ENCODE measurements around the gene ADAT3. TPM values are rescaled to one million over a fixed set of nuclear protein-coding genes. Genes with fewer than 3 reads are reported as not detected.

Gene ADAT3
- total RNA-seq, 4 donors from 2014 or later = 2.1 to 3.6 (median 3.1) TPM

GRCh38 chr19:1962674-1963073 is 57.5 kb downstream of the ADAT3 start:
- TF ChIP-seq POLR2A (IDR thresholded peaks at IDR 0.05) (no peak), CTCF (IDR thresholded peaks at IDR 0.05 in 4 of 5, conservative IDR thresholded peaks at IDR 0.05 in 1 of 5) (no peak)
- H3K36me3 ChIP-seq = no peaks in the 10 kb centered on the region
- ATAC-seq (no peak), DNase-seq (no peak)
- in situ Hi-C loops (cut with MboI; ENCODE audit: low sequenced_read_pairs in 4 of 4) = no loop called here
- H3K27ac ChIP-seq = no peak overlapping the region
- no peak overlapping the region for H3K4me3 ChIP-seq
- no peaks in the 10 kb centered on the region for H3K27me3 ChIP-seq
- H3K4me1 ChIP-seq = peaks cover under 1 to 2% of the 10 kb centered on the region in 2 donors
- intact Hi-C loops (cut with DNase I; ENCODE audit: low total_unique reads) = no loop called here
- no peaks in the 10 kb centered on the region for H3K9me3 ChIP-seq

Other genes with a start within 250 kb of the ADAT3 start
- gene ONECUT3, start 151.9 kb upstream of the ADAT3 start, total RNA-seq = not detected
- under 1 TPM in 2 of 4 donors, not detected in 2; 0.09 to 0.24 TPM for gene ATP8B3, start 93.1 kb upstream of the ADAT3 start, total RNA-seq
- 10 to 100 TPM; 10.8 to 28.5 (median 20.5) TPM for gene REXO1, start 56.9 kb upstream of the ADAT3 start, total RNA-seq
- 1 to 10 TPM in 3 of 4 donors, under 1 TPM in 1; 0.58 to 4.0 (median 1.4) TPM for gene KLF16, start 41.8 kb upstream of the ADAT3 start, total RNA-seq
- 10 to 100 TPM; 49.4 to 87.7 (median 70.8) TPM for gene ABHD17A, start 19.9 kb upstream of the ADAT3 start, total RNA-seq
- gene SCAMP4, start within 50 bp of the ADAT3 start, total RNA-seq = 10 to 100 TPM; 18.8 to 38.4 (median 26.7) TPM
- 10 to 100 TPM; 37.9 to 42.9 (median 38.1) TPM for gene CSNK1G2, start 35.8 kb downstream of the ADAT3 start, total RNA-seq
- gene BTBD2, start 110.3 kb downstream of the ADAT3 start, total RNA-seq = 10 to 100 TPM; 54.6 to 82.9 (median 63.6) TPM
- gene MKNK2, start 145.8 kb downstream of the ADAT3 start, total RNA-seq = 1,000 to 10,000 TPM; 1,858 to 2,149 (median 1,965) TPM
- 10 to 100 TPM; 16.0 to 30.8 (median 22.2) TPM for gene MOB3A, start 190.9 kb downstream of the ADAT3 start, total RNA-seq
- gene IZUMO4, start 191.5 kb downstream of the ADAT3 start, total RNA-seq = 1 to 10 TPM in 1 of 4 donors, under 1 TPM in 1, not detected in 2; 0.93 to 1.4 TPM
- 100 to 1,000 TPM in 1 of 4 donors, 10 to 100 TPM in 3; 71.0 to 139 (median 99.0) TPM for gene AP3D1, start 246.2 kb downstream of the ADAT3 start, total RNA-seq